HL-60 (cell line): Measurements from ENCODE around the gene OR2S2.
A peak's percentile ranks its signal among the peaks of the same experiment; 100 is the strongest.

ENCODE experiments used
- DNase-seq, 2 experiments: peaks; one replicate each; pipeline ENCODE4 v3.0.0-alpha.2; 2010 to 2020; ENCODE audit warnings: low read depth in 1 of 2, low spot score in 1 of 2
- H3K27ac ChIP-seq: fragments of 250-450 bp; sonication (Bioruptor Pico); replicated peaks from 2 replicates; pipeline ENCODE4 v1.5.1; 2020; ENCODE audit warnings: mild to moderate bottlenecking, moderate library complexity
- H3K27me3 ChIP-seq: fragments of 250-450 bp; sonication (Bioruptor Pico); 2 replicates; pipeline ENCODE4 v1.5.1; 2021; ENCODE audit warnings: mild to moderate bottlenecking, moderate library complexity; ENCODE audit not compliant: insufficient read depth, poor library complexity, severe bottlenecking
- H3K4me3 ChIP-seq: replicated peaks from 2 replicates; pipeline ENCODE4 v1.5.1; 2011; ENCODE audit warnings: mild to moderate bottlenecking, control low read depth, low read length; ENCODE audit not compliant: insufficient read depth
- CTCF ChIP-seq: IDR thresholded peaks from one replicate; pipeline ENCODE4 v1.5.1; 2011; ENCODE audit warnings: low read length, control low read depth, inconsistent platforms; ENCODE audit not compliant: insufficient read depth
- GABPA ChIP-seq: IDR thresholded peaks from 2 replicates; pipeline ENCODE4 v1.6.1; 2012; ENCODE audit warnings: low read depth
- POLR2AphosphoS5 ChIP-seq: IDR thresholded peaks from 2 replicates; pipeline ENCODE4 v1.6.1; 2012; ENCODE audit warnings: low read depth
- REST ChIP-seq: IDR thresholded peaks from 2 replicates; pipeline ENCODE4 v1.6.1; 2012; ENCODE audit warnings: low read depth; ENCODE audit not compliant: insufficient replicate concordance
- SPI1 ChIP-seq: IDR thresholded peaks from 2 replicates; pipeline ENCODE4 v1.6.1; 2012; ENCODE audit warnings: low read depth, mild to moderate bottlenecking, borderline replicate concordance

OR2S2 gene

GRCh38 chr9:35909274-35909673, 48.7 kb downstream of the OR2S2 start, which contains the start of gene SPAAR:
Gene SPAAR, plus strand, starts transcription at chr9:35909490. Its CDS starts 974 bp downstream, at chr9:35910464.
- peaks cover 2% of the 10 kb centered on the region for H3K27me3 ChIP-seq
- H3K4me3 ChIP-seq, result no peak within 1 kb of the TSS
- no peak for DNase-seq
- H3K27ac ChIP-seq, result no peak within 1 kb of the TSS
- TF ChIP-seq GABPA (no peak), POLR2AphosphoS5 (no peak), SPI1 (no peak), REST (no peak), CTCF (no peak)

GRCh38 chr9:35908504-35909125, 49.3 kb downstream of the OR2S2 start:
- TF ChIP-seq CTCF, result no peak
- no peak for TF ChIP-seq POLR2AphosphoS5
- no peak for TF ChIP-seq SPI1
- no peak for TF ChIP-seq GABPA
- no peak for TF ChIP-seq REST
- Histone ChIP-seq H3K27me3 (peaks cover 2% of the 10 kb centered on the region), H3K4me3 (no peak overlapping the region), H3K27ac (no peak overlapping the region)
- DNase-seq, result no peak

- no peak overlapping the region for H3K4me3 ChIP-seq
- DNase-seq, result peak in 1 of 2 experiments; percentile 73
- H3K27ac ChIP-seq, result no peak overlapping the region
- TF ChIP-seq REST (no peak), CTCF (no peak), SPI1 (peak; percentile 60)
- H3K27me3 ChIP-seq, result peaks cover 2% of the 10 kb centered on the region
Observed at GRCh38 chr9:35907711-35908503, 50.0 kb downstream of the OR2S2 start.
